HG03095 (cell line): ENCODE measurements around the gene KAT6B.
"Not testable (repeated sequence)": the region's sequence is repeated elsewhere in the genome, so short reads cannot be mapped to it uniquely, and the experiment has no call there.

Source experiments
- ATAC-seq: cut with Tn5 transposase; IDR thresholded peaks from one replicate; pipeline ENCODE4 v1.9.1; 2021; ENCODE audit warnings: moderate library complexity; ENCODE audit not compliant: unreplicated experiment

The KAT6B gene

GRCh38 chr10:74856940-74857339 lies 30.5 kb downstream of the KAT6B start:
- no peak for ATAC-seq

GRCh38 chr10:74857586-74857985 lies 31.2 kb downstream of the KAT6B start:
- ATAC-seq, result no peak

GRCh38 chr10:74859546-74859945 lies 33.1 kb downstream of the KAT6B start:
- ATAC-seq, result no peak

GRCh38 chr10:74862625-74863024 lies 36.2 kb downstream of the KAT6B start:
- ATAC-seq, result no peak

- ATAC-seq, result no peak
Observed at GRCh38 chr10:74863551-74863950, 37.2 kb downstream of the KAT6B start.

GRCh38 chr10:74867351-74867750 lies 41.0 kb downstream of the KAT6B start:
- ATAC-seq, result no peak

GRCh38 chr10:74868392-74868977 lies 42.1 kb downstream of the KAT6B start:
- ATAC-seq, result no peak

GRCh38 chr10:74869635-74870034 lies 43.2 kb downstream of the KAT6B start:
- no peak for ATAC-seq

GRCh38 chr10:74870191-74870590 lies 43.8 kb downstream of the KAT6B start:
- no peak for ATAC-seq

GRCh38 chr10:74871595-74872382 lies 45.4 kb downstream of the KAT6B start:
- ATAC-seq, result peak; percentile 91

GRCh38 chr10:74873803-74874454 lies 47.5 kb downstream of the KAT6B start:
- no peak for ATAC-seq

GRCh38 chr10:74874649-74875048 lies 48.2 kb downstream of the KAT6B start:
- no peak for ATAC-seq

GRCh38 chr10:74875068-74875467 lies 48.7 kb downstream of the KAT6B start:
- no peak for ATAC-seq

- ATAC-seq, result no peak
Observed at GRCh38 chr10:74875966-74876365, 49.6 kb downstream of the KAT6B start.

- ATAC-seq, result not testable (repeated sequence)
Observed at GRCh38 chr10:74877054-74877453, 50.7 kb downstream of the KAT6B start.

GRCh38 chr10:74877898-74878297 lies 51.5 kb downstream of the KAT6B start:
- no peak for ATAC-seq

GRCh38 chr10:74880041-74880440 lies 53.6 kb downstream of the KAT6B start:
- no peak for ATAC-seq

- ATAC-seq, result no peak
Observed at GRCh38 chr10:74881253-74881884, 55.0 kb downstream of the KAT6B start.

- ATAC-seq, result no peak
Observed at GRCh38 chr10:74882427-74882826, 56.0 kb downstream of the KAT6B start.

- ATAC-seq, result no peak
Observed at GRCh38 chr10:74882831-74883230, 56.4 kb downstream of the KAT6B start.

- no peak for ATAC-seq
Observed at GRCh38 chr10:74883428-74883827, 57.0 kb downstream of the KAT6B start.
